ENCODE data around the gene IFIT2. TPM values are rescaled to one million over a fixed set of nuclear protein-coding genes. Genes with fewer than 3 reads are reported as not detected.
A peak's percentile ranks its signal among the peaks of the same experiment; 100 is the strongest.

The IFIT2 gene
- total and polyA plus RNA-seq, 4 donors = 9.1 to 16.3 (median 12.4) TPM

- H3K9me3 ChIP-seq (ENCODE audit: control insufficient read depth, insufficient read depth, low read length) = no peaks in the 10 kb centered on the region
- DNase-seq (ENCODE audit: low read depth in 4 of 6, low spot score in 6 of 6) = no peak
- peaks cover 7% of the 10 kb centered on the region for H3K4me1 ChIP-seq (ENCODE audit: control insufficient read depth, insufficient read depth, low read length)
- H3K27me3 ChIP-seq (ENCODE audit: control insufficient read depth, insufficient read depth, low read length) = no peaks in the 10 kb centered on the region
- no CpG with 5 or more reads among the region's 3 CpGs for WGBS (ENCODE audit: insufficient coverage)
- H3K27ac ChIP-seq (ENCODE audit: low read depth, low read length) = no peak overlapping the region
- H3K36me3 ChIP-seq (ENCODE audit: control insufficient read depth, insufficient read depth, low read length) = no peaks in the 10 kb centered on the region
- H3K4me3 ChIP-seq (ENCODE audit: low read depth, low read length) = no peak overlapping the region
Observed at GRCh38 chr10:89335226-89335625, 33.4 kb downstream of the IFIT2 start.

GRCh38 chr10:89336241-89336640, 34.4 kb downstream of the IFIT2 start:
- H3K4me3 ChIP-seq (ENCODE audit: low read depth, low read length) = no peak overlapping the region
- no peak overlapping the region for H3K27ac ChIP-seq (ENCODE audit: low read depth, low read length)
- H3K36me3 ChIP-seq (ENCODE audit: control insufficient read depth, insufficient read depth, low read length) = no peaks in the 10 kb centered on the region
- no peaks in the 10 kb centered on the region for H3K9me3 ChIP-seq (ENCODE audit: control insufficient read depth, insufficient read depth, low read length)
- WGBS (ENCODE audit: insufficient coverage) = no CpG with 5 or more reads among the region's 3 CpGs
- DNase-seq (ENCODE audit: low read depth in 4 of 6, low spot score in 6 of 6) = no peak
- no peaks in the 10 kb centered on the region for H3K27me3 ChIP-seq (ENCODE audit: control insufficient read depth, insufficient read depth, low read length)
- peaks cover 4% of the 10 kb centered on the region for H3K4me1 ChIP-seq (ENCODE audit: control insufficient read depth, insufficient read depth, low read length)

- H3K27ac ChIP-seq (ENCODE audit: low read depth, low read length) = no peak overlapping the region
- 100% methylated on average over 1 of the region's 6 CpGs for WGBS (ENCODE audit: insufficient coverage)
- no peak overlapping the region for H3K4me3 ChIP-seq (ENCODE audit: low read depth, low read length)
- no peaks in the 10 kb centered on the region for H3K9me3 ChIP-seq (ENCODE audit: control insufficient read depth, insufficient read depth, low read length)
- H3K36me3 ChIP-seq (ENCODE audit: control insufficient read depth, insufficient read depth, low read length) = no peaks in the 10 kb centered on the region
- no peak for DNase-seq (ENCODE audit: low read depth in 4 of 6, low spot score in 6 of 6)
- H3K4me1 ChIP-seq (ENCODE audit: control insufficient read depth, insufficient read depth, low read length) = peaks cover 4% of the 10 kb centered on the region
- no peaks in the 10 kb centered on the region for H3K27me3 ChIP-seq (ENCODE audit: control insufficient read depth, insufficient read depth, low read length)
Observed at GRCh38 chr10:89337484-89337883, 35.6 kb downstream of the IFIT2 start.

DNA sequence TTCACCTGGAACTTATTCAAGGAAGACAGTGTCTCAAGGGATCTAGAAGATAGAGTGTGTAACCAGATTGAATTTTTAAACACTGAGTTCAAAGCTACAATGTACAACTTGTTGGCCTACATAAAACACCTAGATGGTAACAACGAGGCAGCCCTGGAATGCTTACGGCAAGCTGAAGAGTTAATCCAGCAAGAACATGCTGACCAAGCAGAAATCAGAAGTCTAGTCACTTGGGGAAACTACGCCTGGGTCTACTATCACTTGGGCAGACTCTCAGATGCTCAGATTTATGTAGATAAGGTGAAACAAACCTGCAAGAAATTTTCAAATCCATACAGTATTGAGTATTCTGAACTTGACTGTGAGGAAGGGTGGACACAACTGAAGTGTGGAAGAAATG, 36.9 kb downstream of the IFIT2 start:
- no peaks in the 10 kb centered on the region for H3K36me3 ChIP-seq (ENCODE audit: control insufficient read depth, insufficient read depth, low read length)
- DNase-seq (ENCODE audit: low read depth in 4 of 6, low spot score in 6 of 6) = no peak
- H3K4me3 ChIP-seq (ENCODE audit: low read depth, low read length) = no peak overlapping the region
- H3K27ac ChIP-seq (ENCODE audit: low read depth, low read length) = no peak overlapping the region
- H3K9me3 ChIP-seq (ENCODE audit: control insufficient read depth, insufficient read depth, low read length) = no peaks in the 10 kb centered on the region
- no peaks in the 10 kb centered on the region for H3K4me1 ChIP-seq (ENCODE audit: control insufficient read depth, insufficient read depth, low read length)
- no CpG with 5 or more reads among the region's 3 CpGs for WGBS (ENCODE audit: insufficient coverage)
- H3K27me3 ChIP-seq (ENCODE audit: control insufficient read depth, insufficient read depth, low read length) = no peaks in the 10 kb centered on the region

GRCh38 chr10:89339875-89340274, 38.0 kb downstream of the IFIT2 start:
- Histone ChIP-seq H3K36me3 (ENCODE audit: control insufficient read depth, insufficient read depth, low read length) (no peaks in the 10 kb centered on the region), H3K27ac (ENCODE audit: low read depth, low read length) (no peak overlapping the region), H3K27me3 (ENCODE audit: control insufficient read depth, insufficient read depth, low read length) (no peaks in the 10 kb centered on the region), H3K9me3 (ENCODE audit: control insufficient read depth, insufficient read depth, low read length) (no peaks in the 10 kb centered on the region), H3K4me3 (ENCODE audit: low read depth, low read length) (no peak overlapping the region), H3K4me1 (ENCODE audit: control insufficient read depth, insufficient read depth, low read length) (no peaks in the 10 kb centered on the region)
- 90% methylated on average over 3 of the region's 4 CpGs for WGBS (ENCODE audit: insufficient coverage)
- DNase-seq (ENCODE audit: low read depth in 4 of 6, low spot score in 6 of 6) = no peak

DNA sequence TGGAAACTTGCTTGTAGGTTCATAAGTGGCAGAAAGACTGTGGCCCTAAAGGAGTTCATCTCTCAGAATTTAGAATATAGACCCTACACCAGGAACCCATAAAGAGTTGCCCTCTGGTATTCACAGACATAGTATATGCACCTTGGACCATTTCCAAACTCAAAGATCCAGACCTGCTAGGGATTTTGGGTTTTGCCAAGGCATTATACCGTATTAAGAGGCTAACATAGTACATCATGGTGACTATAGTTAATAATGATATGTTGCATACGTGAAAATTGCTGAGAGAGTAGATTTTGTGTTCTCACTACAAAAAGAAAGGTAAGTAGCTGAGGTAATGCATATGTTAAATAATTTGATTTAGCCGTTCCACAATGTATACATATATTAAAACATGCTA, 39.8 kb downstream of the IFIT2 start:
- no peaks in the 10 kb centered on the region for H3K27me3 ChIP-seq (ENCODE audit: control insufficient read depth, insufficient read depth, low read length)
- H3K4me3 ChIP-seq (ENCODE audit: low read depth, low read length) = peak overlapping the region; percentile 24
- no CpG with 5 or more reads among the region's 3 CpGs for WGBS (ENCODE audit: insufficient coverage)
- H3K9me3 ChIP-seq (ENCODE audit: control insufficient read depth, insufficient read depth, low read length) = no peaks in the 10 kb centered on the region
- no peak overlapping the region for H3K27ac ChIP-seq (ENCODE audit: low read depth, low read length)
- H3K4me1 ChIP-seq (ENCODE audit: control insufficient read depth, insufficient read depth, low read length) = no peaks in the 10 kb centered on the region
- H3K36me3 ChIP-seq (ENCODE audit: control insufficient read depth, insufficient read depth, low read length) = no peaks in the 10 kb centered on the region
- DNase-seq (ENCODE audit: low read depth in 4 of 6, low spot score in 6 of 6) = no peak

DNA sequence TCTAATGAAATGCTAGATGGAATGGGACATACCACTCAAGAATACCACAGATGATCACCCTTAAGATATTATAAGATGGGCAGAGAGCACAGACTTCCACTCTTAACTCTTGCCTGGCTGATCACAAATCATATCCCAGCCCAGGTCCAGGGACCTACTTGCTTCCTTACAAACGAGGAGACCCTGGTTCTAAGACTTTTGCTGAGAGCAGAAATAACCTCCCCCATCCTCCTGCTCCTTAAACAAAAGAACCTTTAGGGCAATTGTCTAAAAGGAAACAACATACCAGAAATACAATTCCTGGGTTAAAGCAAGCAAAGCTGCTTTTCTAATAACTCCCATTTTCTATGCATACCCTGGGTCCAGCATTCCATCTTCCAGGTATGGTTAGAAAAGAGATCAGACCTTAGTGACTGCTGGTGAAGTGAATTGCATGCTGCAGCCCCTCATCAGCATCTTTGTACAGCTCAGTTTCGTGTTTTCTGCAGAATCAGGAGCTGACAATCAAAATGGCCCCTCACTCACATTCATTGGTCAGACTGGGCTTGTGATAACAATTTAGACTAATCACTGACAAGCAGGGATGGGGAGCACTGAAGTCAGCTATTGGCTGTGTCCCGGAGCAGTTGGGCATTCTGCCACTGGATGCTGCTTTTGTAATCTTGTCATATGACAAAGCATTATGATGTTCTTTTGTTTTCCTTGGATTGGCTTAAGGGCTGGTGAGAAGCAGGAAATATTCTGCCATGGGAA, 40.5 kb downstream of the IFIT2 start:
- Histone ChIP-seq H3K27me3 (ENCODE audit: control insufficient read depth, insufficient read depth, low read length) (no peaks in the 10 kb centered on the region), H3K9me3 (ENCODE audit: control insufficient read depth, insufficient read depth, low read length) (no peaks in the 10 kb centered on the region), H3K27ac (ENCODE audit: low read depth, low read length) (peak overlapping the region; percentile 59), H3K4me3 (ENCODE audit: low read depth, low read length) (peak overlapping the region; percentile 24), H3K36me3 (ENCODE audit: control insufficient read depth, insufficient read depth, low read length) (no peaks in the 10 kb centered on the region), H3K4me1 (ENCODE audit: control insufficient read depth, insufficient read depth, low read length) (no peaks in the 10 kb centered on the region)
- 40% methylated on average over 3 of the region's 3 CpGs for WGBS (ENCODE audit: insufficient coverage)
- DNase-seq (ENCODE audit: low read depth in 4 of 6, low spot score in 6 of 6) = peak in 3 of 6 donors; percentile 58 to 96 (median 89)

- H3K27me3 ChIP-seq (ENCODE audit: control insufficient read depth, insufficient read depth, low read length) = no peaks in the 10 kb centered on the region
- H3K4me3 ChIP-seq (ENCODE audit: low read depth, low read length) = no peak overlapping the region
- peaks cover 3% of the 10 kb centered on the region for H3K4me1 ChIP-seq (ENCODE audit: control insufficient read depth, insufficient read depth, low read length)
- DNase-seq (ENCODE audit: low read depth in 4 of 6, low spot score in 6 of 6) = no peak
- no peaks in the 10 kb centered on the region for H3K9me3 ChIP-seq (ENCODE audit: control insufficient read depth, insufficient read depth, low read length)
- H3K27ac ChIP-seq (ENCODE audit: low read depth, low read length) = peak overlapping the region; percentile 59
- 42% methylated on average over 2 of the region's 5 CpGs for WGBS (ENCODE audit: insufficient coverage)
- no peaks in the 10 kb centered on the region for H3K36me3 ChIP-seq (ENCODE audit: control insufficient read depth, insufficient read depth, low read length)
Observed at GRCh38 chr10:89343089-89343767, 41.4 kb downstream of the IFIT2 start.

- no peaks in the 10 kb centered on the region for H3K9me3 ChIP-seq (ENCODE audit: control insufficient read depth, insufficient read depth, low read length)
- H3K4me3 ChIP-seq (ENCODE audit: low read depth, low read length) = no peak overlapping the region
- H3K27ac ChIP-seq (ENCODE audit: low read depth, low read length) = no peak overlapping the region
- peaks cover 9% of the 10 kb centered on the region for H3K4me1 ChIP-seq (ENCODE audit: control insufficient read depth, insufficient read depth, low read length)
- H3K27me3 ChIP-seq (ENCODE audit: control insufficient read depth, insufficient read depth, low read length) = no peaks in the 10 kb centered on the region
- DNase-seq (ENCODE audit: low read depth in 4 of 6, low spot score in 6 of 6) = no peak
- H3K36me3 ChIP-seq (ENCODE audit: control insufficient read depth, insufficient read depth, low read length) = no peaks in the 10 kb centered on the region
- WGBS (ENCODE audit: insufficient coverage) = no CpG with 5 or more reads among the region's 2 CpGs
Observed at GRCh38 chr10:89344156-89344555, 42.3 kb downstream of the IFIT2 start.
